Activated B cell treated with CpG ODN at 0.5 μM for 24 hours (primary cell): Measurements from ENCODE around the gene LILRA5. TPM values are rescaled to one million over a fixed set of nuclear protein-coding genes. Genes with fewer than 3 reads are reported as not detected.
A peak's percentile ranks its signal among the peaks of the same experiment; 100 is the strongest.
"Not testable (repeated sequence)": the region's sequence is repeated elsewhere in the genome, so short reads cannot be mapped to it uniquely, and the experiment has no call there.

ENCODE experiments used
- ATAC-seq: fragments of 200-7000 bp; cut with Tn5 transposase; one replicate; pipeline ENCODE4 v1.10.0; 2021; ENCODE audit warnings: low read depth, mild to moderate bottlenecking, moderate library complexity
- CTCF ChIA-PET: fragments of 350-600 bp; sonication (Branson Sonifier 250); formaldehyde crosslinking; loops from one replicate; lab custom pipeline; 2021; ENCODE audit warnings: antibody characterized with exemption; lab: Charles Lee
- POLR2A ChIA-PET: fragments of 350-600 bp; sonication (Branson Sonifier 250); formaldehyde crosslinking; loops from one replicate; lab custom pipeline; 2021; ENCODE audit warnings: antibody characterized with exemption; lab: Charles Lee
- DNase-seq: peaks from one replicate; pipeline ENCODE4 v3.0.0; 2022
- H3K27ac Mint-ChIP-seq: one replicate; pipeline ENCODE4 v1.8.0; 2020; ENCODE audit warnings: mixed read lengths
- H3K27me3 Mint-ChIP-seq: one replicate; pipeline ENCODE4 v1.8.0; 2021; ENCODE audit warnings: mixed read lengths
- H3K36me3 Mint-ChIP-seq: one replicate; pipeline ENCODE4 v1.8.0; 2021; ENCODE audit warnings: low read depth, mixed read lengths
- H3K4me1 Mint-ChIP-seq: one replicate; pipeline ENCODE4 v1.8.0; 2021; ENCODE audit warnings: mixed read lengths
- H3K4me3 Mint-ChIP-seq: one replicate; pipeline ENCODE4 v1.8.0; 2020; ENCODE audit warnings: mild to moderate bottlenecking, mixed read lengths
- H3K9me3 Mint-ChIP-seq: one replicate; pipeline ENCODE4 v1.8.0; 2020; ENCODE audit warnings: mixed read lengths
- CTCF ChIP-seq: fragments of 200-600 bp; IDR thresholded peaks from one replicate; pipeline ENCODE4 v1.8.0; 2022; ENCODE audit warnings: antibody characterized with exemption, mild to moderate bottlenecking
- intact Hi-C: fragments of 100-400 bp; cut with micrococcal nuclease; formaldehyde crosslinking; loops from one replicate; pipeline ENCODE4 v1.15.1; 2024
- total RNA-seq: library from RNA; stranded (reverse); gene quantifications from 2 replicates; pipeline ENCODE4 v1.2.3, GENCODE V29; 2022

Gene LILRA5
- total RNA-seq, 1 donor from 2014 or later, result 1.3 TPM

GRCh38 chr19:54299126-54299498, 13.9 kb downstream of the LILRA5 start:
- H3K9me3 Mint-ChIP-seq, result no peaks in the 10 kb centered on the region
- DNase-seq, result no peak
- ChIA-PET POLR2A (no interaction called here), CTCF (no interaction called here)
- intact Hi-C loops, result loop anchor here (10.0 kb wide), 1 partner anchor 134 kb away; no protein-coding TSS in a partner anchor
- no peak overlapping the region for H3K4me3 Mint-ChIP-seq
- H3K36me3 Mint-ChIP-seq, result no peaks in the 10 kb centered on the region
- H3K27me3 Mint-ChIP-seq, result peaks cover 37% of the 10 kb centered on the region
- no peak overlapping the region for H3K27ac Mint-ChIP-seq
- H3K4me1 Mint-ChIP-seq, result peaks cover 12% of the 10 kb centered on the region
- ATAC-seq, result no peak
- no peak for TF ChIP-seq CTCF

GRCh38 chr19:54298357-54299125, 14.4 kb downstream of the LILRA5 start:
- TF ChIP-seq CTCF, result no peak
- H3K9me3 Mint-ChIP-seq, result no peaks in the 10 kb centered on the region
- H3K27me3 Mint-ChIP-seq, result peaks cover 39% of the 10 kb centered on the region
- no peak overlapping the region for H3K27ac Mint-ChIP-seq
- DNase-seq, result no peak
- intact Hi-C loops, result loop anchor here (10.0 kb wide), 1 partner anchor 134 kb away; no protein-coding TSS in a partner anchor
- ChIA-PET CTCF (interaction anchor here (0.9 to 3.2 kb wide), 2 partner anchors 33 to 66 kb away, joined by 3 to 23 read pairs; no protein-coding TSS in a partner anchor), POLR2A (interaction anchor here (1.0 to 1.4 kb wide), 2 partner anchors 18 to 94 kb away, joined by 3 read pairs; no protein-coding TSS in a partner anchor)
- H3K36me3 Mint-ChIP-seq, result no peaks in the 10 kb centered on the region
- H3K4me3 Mint-ChIP-seq, result no peak overlapping the region
- ATAC-seq, result no peak
- H3K4me1 Mint-ChIP-seq, result peaks cover 9% of the 10 kb centered on the region

- CTCF ChIA-PET, result interaction anchor here (0.9 to 3.2 kb wide), 2 partner anchors 32 to 65 kb away, joined by 3 to 23 read pairs; no protein-coding TSS in a partner anchor
- POLR2A ChIA-PET, result interaction anchor here (1.0 to 1.4 kb wide), 2 partner anchors 18 to 93 kb away, joined by 3 read pairs; no protein-coding TSS in a partner anchor
- Mint-ChIP-seq H3K4me3 (no peak overlapping the region), H3K27ac (no peak overlapping the region), H3K9me3 (no peaks in the 10 kb centered on the region), H3K4me1 (peaks cover 11% of the 10 kb centered on the region), H3K27me3 (peaks cover 46% of the 10 kb centered on the region), H3K36me3 (no peaks in the 10 kb centered on the region)
- no peak for TF ChIP-seq CTCF
- DNase-seq (no peak), ATAC-seq (peak; percentile 68)
- intact Hi-C loops, result loop anchor here (2.0 to 10.0 kb wide), 2 partner anchors 31 to 133 kb away; no protein-coding TSS in a partner anchor
Measured at GRCh38 chr19:54297759-54298305, 15.1 kb downstream of the LILRA5 start.

GRCh38 chr19:54294539-54294938, 18.4 kb downstream of the LILRA5 start:
- Mint-ChIP-seq H3K4me3 (no peak overlapping the region), H3K9me3 (no peaks in the 10 kb centered on the region), H3K4me1 (peaks cover 26% of the 10 kb centered on the region), H3K27ac (no peak overlapping the region), H3K36me3 (no peaks in the 10 kb centered on the region), H3K27me3 (peaks cover 35% of the 10 kb centered on the region)
- no peak for ATAC-seq
- TF ChIP-seq CTCF, result no peak
- ChIA-PET POLR2A (no interaction called here), CTCF (interaction anchor here (0.7 kb wide), 1 partner anchor 41 kb away, joined by 3 read pairs; no protein-coding TSS in a partner anchor)
- no peak for DNase-seq
- intact Hi-C loops, result loop anchor here (10.0 kb wide), 1 partner anchor 130 kb away; no protein-coding TSS in a partner anchor

- ChIA-PET POLR2A (interaction anchor here (1.3 to 1.4 kb wide), 3 partner anchors 23 to 160 kb away, joined by 3 to 10 read pairs (median 9); partner anchors contain the start of gene LENG8), CTCF (interaction anchor here (0.8 kb wide), 1 partner anchor 23 kb away, joined by 3 read pairs; no protein-coding TSS in a partner anchor)
- H3K36me3 Mint-ChIP-seq, H3K9me3 Mint-ChIP-seq, ATAC-seq, intact Hi-C loops, DNase-seq: not testable (repeated sequence)
- H3K4me1 Mint-ChIP-seq, result peaks cover 71% of the 10 kb centered on the region
- H3K27ac Mint-ChIP-seq, result peak overlapping the region; percentile 54
- H3K4me3 Mint-ChIP-seq, result peak overlapping the region; percentile 1
- peaks cover 20% of the 10 kb centered on the region for H3K27me3 Mint-ChIP-seq
Measured at GRCh38 chr19:54289160-54289559, 23.8 kb downstream of the LILRA5 start.
